Tibial artery (tissue), 4 donors: Measurements from ENCODE around the gene LRPPRC.

Experiments used
- DNase-seq, 2 donors: peaks; one replicate each; pipeline ENCODE4 v3.0.0-alpha.2; 2019
- H3K27ac ChIP-seq, 2 donors: fragments of 200-600 bp; sonication (generic) in 1 of 2; 1 replicate in 1 of 2; 2 replicates in 1 of 2; pipeline ENCODE4 v1.5.1; 2018 to 2019; ENCODE audit warnings: mild to moderate bottlenecking in 1 of 2
- H3K27me3 ChIP-seq, 2 donors: fragments of 200-600 bp; sonication (generic) in 1 of 2; one replicate each; pipeline versions ENCODE4 v1.5.1 to v1.6.0; 2016 to 2019
- H3K36me3 ChIP-seq, 3 donors: fragments of 200-600 bp; sonication (generic) in 2 of 3; one replicate each; pipeline ENCODE4 v1.5.1; 2016 to 2019; ENCODE audit warnings: mild to moderate bottlenecking in 2 of 3
- H3K4me1 ChIP-seq, 4 donors: fragments of 200-600 bp; sonication (generic) in 2 of 4; 1 replicate in 3 of 4; 2 replicates in 1 of 4; pipeline ENCODE4 v1.5.1; 2016 to 2019
- H3K4me3 ChIP-seq, 2 donors: fragments of 200-600 bp; sonication (generic) in 1 of 2; 1 replicate in 1 of 2; 2 replicates in 1 of 2; pipeline ENCODE4 v1.5.1; 2018 to 2019; ENCODE audit warnings: mild to moderate bottlenecking in 2 of 2
- H3K9me3 ChIP-seq, 3 donors: fragments of 200-600 bp; sonication (generic) in 1 of 3; one replicate each; pipeline ENCODE4 v1.5.1; 2016 to 2019
- CTCF ChIP-seq, 2 experiments: fragments of 200-600 bp in 1 of 2; fragments of 450-650 bp in 1 of 2; IDR thresholded peaks; one replicate each; pipeline ENCODE4 v1.5.1; 2017 to 2019; ENCODE audit warnings: antibody characterized with exemption in 2 of 2, mild to moderate bottlenecking in 1 of 2, moderate library complexity in 1 of 2
- intact Hi-C: fragments of 100-400 bp; cut with DNase I; formaldehyde crosslinking; loops from one replicate; pipeline ENCODE4 v1.15.0; 2023; ENCODE audit warnings: low total_unique reads

LRPPRC gene

GRCh38 chr2:43993437-43993836 lies 2.4 kb downstream of the LRPPRC start:
- Histone ChIP-seq H3K4me1 (peaks cover 0 to 29% (median 23%) of the 10 kb centered on the region in 4 donors), H3K27me3 (no peaks in the 10 kb centered on the region), H3K9me3 (no peaks in the 10 kb centered on the region), H3K4me3 (no peak overlapping the region), H3K27ac (no peak overlapping the region), H3K36me3 (peaks cover 0 to 13% (median 9%) of the 10 kb centered on the region in 3 donors)
- no peak for DNase-seq
- no peak for TF ChIP-seq CTCF (IDR thresholded peaks at IDR 0.05)
- intact Hi-C loops: no loop called here

- no peak overlapping the region for H3K4me3 ChIP-seq
- H3K27ac ChIP-seq: no peak overlapping the region
- no peak for DNase-seq
- no peaks in the 10 kb centered on the region for H3K9me3 ChIP-seq
- peaks cover 0 to 18% (median 16%) of the 10 kb centered on the region in 4 donors for H3K4me1 ChIP-seq
- no peaks in the 10 kb centered on the region for H3K27me3 ChIP-seq
- intact Hi-C loops: no loop called here
- TF ChIP-seq CTCF (IDR thresholded peaks at IDR 0.05): no peak
- H3K36me3 ChIP-seq: peaks cover 0 to 15% (median 15%) of the 10 kb centered on the region in 3 donors
Observed at GRCh38 chr2:43989545-43989944, 6.2 kb downstream of the LRPPRC start.

GRCh38 chr2:43986600-43986999 lies 9.2 kb downstream of the LRPPRC start:
- no peak overlapping the region for H3K27ac ChIP-seq
- no peaks in the 10 kb centered on the region for H3K4me1 ChIP-seq
- no peaks in the 10 kb centered on the region for H3K27me3 ChIP-seq
- no peaks in the 10 kb centered on the region for H3K9me3 ChIP-seq
- intact Hi-C loops: no loop called here
- DNase-seq: no peak
- no peak overlapping the region for H3K4me3 ChIP-seq
- no peak for TF ChIP-seq CTCF (IDR thresholded peaks at IDR 0.05)
- peaks cover 0 to 21% (median 12%) of the 10 kb centered on the region in 3 donors for H3K36me3 ChIP-seq

GRCh38 chr2:43985359-43985758 lies 10.4 kb downstream of the LRPPRC start:
- DNase-seq: no peak
- Histone ChIP-seq H3K27me3 (no peaks in the 10 kb centered on the region), H3K36me3 (peaks cover 2 to 33% (median 21%) of the 10 kb centered on the region in 3 donors), H3K9me3 (no peaks in the 10 kb centered on the region), H3K4me3 (no peak overlapping the region), H3K4me1 (no peaks in the 10 kb centered on the region), H3K27ac (no peak overlapping the region)
- TF ChIP-seq CTCF (IDR thresholded peaks at IDR 0.05): no peak
- intact Hi-C loops: no loop called here

GRCh38 chr2:43984533-43984932 lies 11.3 kb downstream of the LRPPRC start:
- TF ChIP-seq CTCF (IDR thresholded peaks at IDR 0.05): no peak
- Histone ChIP-seq H3K4me1 (no peaks in the 10 kb centered on the region), H3K4me3 (no peak overlapping the region), H3K27me3 (no peaks in the 10 kb centered on the region), H3K27ac (no peak overlapping the region), H3K36me3 (peaks cover 10 to 39% (median 24%) of the 10 kb centered on the region in 3 donors), H3K9me3 (no peaks in the 10 kb centered on the region)
- DNase-seq: no peak
- intact Hi-C loops: no loop called here

GRCh38 chr2:43980902-43981301 lies 14.9 kb downstream of the LRPPRC start:
- no peak overlapping the region for H3K4me3 ChIP-seq
- H3K36me3 ChIP-seq: peaks cover 21 to 44% (median 41%) of the 10 kb centered on the region in 3 donors
- no peaks in the 10 kb centered on the region for H3K27me3 ChIP-seq
- TF ChIP-seq CTCF (IDR thresholded peaks at IDR 0.05): no peak
- intact Hi-C loops: no loop called here
- H3K27ac ChIP-seq: no peak overlapping the region
- DNase-seq: no peak
- no peaks in the 10 kb centered on the region for H3K9me3 ChIP-seq
- H3K4me1 ChIP-seq: no peaks in the 10 kb centered on the region
